ENCODE measurements around the gene SEL1L. TPM values are rescaled to one million over a fixed set of nuclear protein-coding genes. Genes with fewer than 3 reads are reported as not detected.
"Not testable (repeated sequence)": the region's sequence is repeated elsewhere in the genome, so short reads cannot be mapped to it uniquely, and the experiment has no call there.

SEL1L gene
- total RNA-seq: 76.7 and 76.8 TPM in 2 replicates

GRCh38 chr14:81533536-81534343 is at the start of gene SEL1L:
Gene SEL1L, minus strand, starts transcription at chr14:81533853. Its CDS starts 109 bp downstream, at chr14:81533744.
- intact Hi-C loops (cut with micrococcal nuclease): loop anchor here (1.0 to 2.0 kb wide), 8 partner anchors 10 to 592 kb away; partner anchors contain the start of gene CEP128

GRCh38 chr14:81582420-81582819 is 48.8 kb upstream of the SEL1L start:
- intact Hi-C loops (cut with micrococcal nuclease): no loop called here

- intact Hi-C loops (cut with micrococcal nuclease): no loop called here
These were observed 45.5 kb upstream of the SEL1L start for GRCh38 chr14:81579115-81579514.

GRCh38 chr14:81571437-81571836 is 37.8 kb upstream of the SEL1L start:
- intact Hi-C loops (cut with micrococcal nuclease): no loop called here

- intact Hi-C loops (cut with micrococcal nuclease): no loop called here
These were observed 33.6 kb upstream of the SEL1L start for GRCh38 chr14:81567302-81567701.

GRCh38 chr14:81565441-81566290 is 32.0 kb upstream of the SEL1L start:
- intact Hi-C loops (cut with micrococcal nuclease): loop anchor here (1.0 kb wide), 1 partner anchor 425 kb away; no protein-coding TSS in a partner anchor

GRCh38 chr14:81562818-81563217 is 29.2 kb upstream of the SEL1L start:
- intact Hi-C loops (cut with micrococcal nuclease): no loop called here

- intact Hi-C loops (cut with micrococcal nuclease): no loop called here
These were observed 27.6 kb upstream of the SEL1L start for GRCh38 chr14:81561084-81561775.

GRCh38 chr14:81559385-81559784 is 25.7 kb upstream of the SEL1L start:
- intact Hi-C loops (cut with micrococcal nuclease): no loop called here

GRCh38 chr14:81557146-81557545 is 23.5 kb upstream of the SEL1L start:
- intact Hi-C loops (cut with micrococcal nuclease): no loop called here

GRCh38 chr14:81555684-81556083 is 22.0 kb upstream of the SEL1L start:
- intact Hi-C loops (cut with micrococcal nuclease): no loop called here

- intact Hi-C loops (cut with micrococcal nuclease): no loop called here
These were observed 21.4 kb upstream of the SEL1L start for GRCh38 chr14:81555051-81555450.

GRCh38 chr14:81551471-81551870 is 17.8 kb upstream of the SEL1L start:
- intact Hi-C loops (cut with micrococcal nuclease): no loop called here

GRCh38 chr14:81550001-81550637 is 16.5 kb upstream of the SEL1L start:
- intact Hi-C loops (cut with micrococcal nuclease): loop anchor here (1.0 kb wide), 1 partner anchor 27 kb away; no protein-coding TSS in a partner anchor

- intact Hi-C loops (cut with micrococcal nuclease): not testable (repeated sequence)
These were observed 7.6 kb upstream of the SEL1L start for GRCh38 chr14:81541206-81541605.

- intact Hi-C loops (cut with micrococcal nuclease): no loop called here
These were observed 3.5 kb upstream of the SEL1L start for GRCh38 chr14:81537193-81537592.

- intact Hi-C loops (cut with micrococcal nuclease): no loop called here
These were observed 2.7 kb upstream of the SEL1L start for GRCh38 chr14:81536241-81536771.

- intact Hi-C loops (cut with micrococcal nuclease): no loop called here
These were observed 1.9 kb upstream of the SEL1L start for GRCh38 chr14:81535396-81536164.

GRCh38 chr14:81534510-81535074 is 939 bp upstream of the SEL1L start:
- intact Hi-C loops (cut with micrococcal nuclease): loop anchor here (1.0 kb wide), 2 partner anchors 70 to 313 kb away; no protein-coding TSS in a partner anchor

- intact Hi-C loops (cut with micrococcal nuclease): loop anchor here (1.0 to 2.0 kb wide), 6 partner anchors 10 to 592 kb away; partner anchors contain the start of gene CEP128
These were observed 479 bp downstream of the SEL1L start for GRCh38 chr14:81533212-81533535.
